Kidney (tissue), 14 donors: Measurements from ENCODE around the gene TRIM47. TPM values are rescaled to one million over a fixed set of nuclear protein-coding genes. Genes with fewer than 3 reads are reported as not detected.
A peak's percentile ranks its signal among the peaks of the same experiment; 100 is the strongest.

ENCODE experiments used
- DNase-seq, 5 donors: peaks; one replicate each; pipeline ENCODE4 v3.0.0-alpha.2; 2013 to 2020
- FAIRE-seq: peaks from 2 replicates; lab custom pipeline; 2012; peaks lifted over from hg19 to GRCh38; lab: Jason Lieb, UNC
- H3K27ac ChIP-seq, 2 donors: one replicate each; pipeline ENCODE4 v1.7.0; 2013; ENCODE audit warnings: low read depth in 2 of 2, low read length in 2 of 2, inconsistent platforms in 1 of 2
- H3K27me3 ChIP-seq: one replicate; pipeline ENCODE4 v1.7.1; 2013; ENCODE audit warnings: low read length, inconsistent platforms; ENCODE audit not compliant: control insufficient read depth, insufficient read depth
- H3K36me3 ChIP-seq, 3 donors: one replicate each; pipeline versions ENCODE4 v1.7.0 to v1.7.1; 2013; ENCODE audit warnings: low read length in 3 of 3, control low read depth in 1 of 3, inconsistent platforms in 1 of 3; ENCODE audit not compliant: insufficient read depth in 3 of 3, control insufficient read depth in 2 of 3
- H3K4me1 ChIP-seq, 3 donors: one replicate each; pipeline versions ENCODE4 v1.7.0 to v1.7.1; 2013; ENCODE audit warnings: low read length in 3 of 3, inconsistent platforms in 1 of 3, low read depth in 1 of 3; ENCODE audit not compliant: control insufficient read depth in 2 of 3, insufficient read depth in 2 of 3
- H3K4me3 ChIP-seq, 3 donors: one replicate each; pipeline versions ENCODE4 v1.7.0 to v1.8.1; 2013; ENCODE audit warnings: low read length in 3 of 3, control low read depth in 1 of 3, inconsistent platforms in 1 of 3
- H3K9ac ChIP-seq, 3 donors: one replicate each; pipeline versions ENCODE4 v1.7.0 to v1.7.1; 2013; ENCODE audit warnings: low read length in 3 of 3, control low read depth in 1 of 3, inconsistent platforms in 1 of 3
- H3K9me3 ChIP-seq, 3 donors: one replicate each; pipeline versions ENCODE4 v1.7.0 to v1.7.1; 2013; ENCODE audit warnings: low read length in 3 of 3, control low read depth in 1 of 3, inconsistent platforms in 1 of 3; ENCODE audit not compliant: control insufficient read depth in 2 of 3, insufficient read depth in 1 of 3
- intact Hi-C: fragments of 100-400 bp; cut with DNase I; formaldehyde crosslinking; loops from one replicate; pipeline ENCODE4 v1.11.1; 2022
- polyA plus RNA-seq: library from polyadenylated mRNA; stranded (reverse); fragments of 350-450 nt; fragmentation: Illumina TruSeq; extraction: RNeasy Lipid Tissue Mini Kit (QIAGEN cat#74804); gene quantifications from one replicate; pipeline ENCODE4 v1.2.3, GENCODE V29; 2014; ENCODE audit warnings: low read depth, low replicate concordance; ENCODE audit not compliant: insufficient read depth
- total RNA-seq: library from RNA; stranded (reverse); fragmentation: NEBNext Ultra II Directional; extraction: Animal tissue kit (Norgen Biotek cat#: 25700); gene quantifications from one replicate; pipeline ENCODE4 v1.2.1, GENCODE V29; 2021
- TF ChIP-seq, protein P1 (sequence below): IDR thresholded peaks from 3 replicates; pipeline ENCODE4 v1.5.1; 2012; ENCODE audit warnings: mild to moderate bottlenecking, moderate library complexity, borderline replicate concordance; ENCODE audit not compliant: insufficient read depth; ENCODE audit errors: extremely low read depth
- donor health status: control.
- donor health status: control.
- donor health status: control.
- donor health status: control.
- donor health status: control.
- donor health status: DM: yes; HTN: yes; CAD: no.
- donor health status: Normal renal cell carcinoma (clear cell type).

TRIM47 gene
- total and polyA plus RNA-seq, 2 donors from 2014 or later, result 95.0 to 118 TPM

- intact Hi-C loops, result no loop called here
- no peak for FAIRE-seq
- TF ChIP-seq, protein P1, sequence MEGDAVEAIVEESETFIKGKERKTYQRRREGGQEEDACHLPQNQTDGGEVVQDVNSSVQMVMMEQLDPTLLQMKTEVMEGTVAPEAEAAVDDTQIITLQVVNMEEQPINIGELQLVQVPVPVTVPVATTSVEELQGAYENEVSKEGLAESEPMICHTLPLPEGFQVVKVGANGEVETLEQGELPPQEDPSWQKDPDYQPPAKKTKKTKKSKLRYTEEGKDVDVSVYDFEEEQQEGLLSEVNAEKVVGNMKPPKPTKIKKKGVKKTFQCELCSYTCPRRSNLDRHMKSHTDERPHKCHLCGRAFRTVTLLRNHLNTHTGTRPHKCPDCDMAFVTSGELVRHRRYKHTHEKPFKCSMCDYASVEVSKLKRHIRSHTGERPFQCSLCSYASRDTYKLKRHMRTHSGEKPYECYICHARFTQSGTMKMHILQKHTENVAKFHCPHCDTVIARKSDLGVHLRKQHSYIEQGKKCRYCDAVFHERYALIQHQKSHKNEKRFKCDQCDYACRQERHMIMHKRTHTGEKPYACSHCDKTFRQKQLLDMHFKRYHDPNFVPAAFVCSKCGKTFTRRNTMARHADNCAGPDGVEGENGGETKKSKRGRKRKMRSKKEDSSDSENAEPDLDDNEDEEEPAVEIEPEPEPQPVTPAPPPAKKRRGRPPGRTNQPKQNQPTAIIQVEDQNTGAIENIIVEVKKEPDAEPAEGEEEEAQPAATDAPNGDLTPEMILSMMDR, result no peak
- Histone ChIP-seq H3K9ac (peak overlapping the region in 2 of 3 donors; percentile 24 to 69), H3K27ac (peak overlapping the region; percentile 82 to 86), H3K4me3 (no peak overlapping the region), H3K4me1 (peaks cover 0 to 35% (median 16%) of the 10 kb centered on the region in 3 donors), H3K36me3 (peaks cover 3 to 35% (median 26%) of the 10 kb centered on the region in 3 donors), H3K9me3 (no peaks in the 10 kb centered on the region), H3K27me3 (no peaks in the 10 kb centered on the region)
- peak in 2 of 5 donors; percentile 77 to 95 for DNase-seq
These were observed 33.8 kb downstream of the TRIM47 start for GRCh38 chr17:75844530-75845057.

GRCh38 chr17:75843577-75844529 lies 34.5 kb downstream of the TRIM47 start, which contains the start of gene UNC13D:
Gene UNC13D (minus strand): TSS chr17:75844404. CDS start chr17:75844337, 67 bp downstream.
- intact Hi-C loops, result no loop called here

GRCh38 chr17:75842963-75843576 lies 35.3 kb downstream of the TRIM47 start:
- no peaks in the 10 kb centered on the region for H3K9me3 ChIP-seq
- no peak overlapping the region for H3K27ac ChIP-seq
- H3K27me3 ChIP-seq, result no peaks in the 10 kb centered on the region
- no peak overlapping the region for H3K9ac ChIP-seq
- intact Hi-C loops, result no loop called here
- DNase-seq (no peak), FAIRE-seq (no peak)
- H3K4me3 ChIP-seq, result no peak overlapping the region
- H3K4me1 ChIP-seq, result peaks cover 0 to 23% (median 9%) of the 10 kb centered on the region in 3 donors
- peaks cover under 1 to 21% (median 15%) of the 10 kb centered on the region in 3 donors for H3K36me3 ChIP-seq
- TF ChIP-seq, protein P1, result no peak

More at GRCh38 chr17:75843577-75844529, 34.5 kb downstream of the TRIM47 start, which contains the start of gene UNC13D:
- peaks cover 3 to 28% (median 21%) of the 10 kb centered on the region in 3 donors for H3K36me3 ChIP-seq
- no peaks in the 10 kb centered on the region for H3K9me3 ChIP-seq
- TF ChIP-seq, protein P1, result no peak
- peak within 1 kb of the TSS in 2 of 3 donors; percentile 24 to 69 for H3K9ac ChIP-seq
- FAIRE-seq (no peak), DNase-seq (peak in 1 of 5 donors; percentile 86)
- H3K4me1 ChIP-seq, result peaks cover 0 to 31% (median 13%) of the 10 kb centered on the region in 3 donors
- H3K27me3 ChIP-seq, result no peaks in the 10 kb centered on the region
- peak within 1 kb of the TSS; percentile 82 to 86 for H3K27ac ChIP-seq
- no peak within 1 kb of the TSS for H3K4me3 ChIP-seq
